ENCODE results near the gene FZD10. TPM values are rescaled to one million over a fixed set of nuclear protein-coding genes. Genes with fewer than 3 reads are reported as not detected.

FZD10 gene
- total and polyA plus RNA-seq, 2 of the 8 experiments (the other 6 are each of a cell fraction or from before 2014, with no cell fraction given) = 0.11 to 0.60 TPM

DNA sequence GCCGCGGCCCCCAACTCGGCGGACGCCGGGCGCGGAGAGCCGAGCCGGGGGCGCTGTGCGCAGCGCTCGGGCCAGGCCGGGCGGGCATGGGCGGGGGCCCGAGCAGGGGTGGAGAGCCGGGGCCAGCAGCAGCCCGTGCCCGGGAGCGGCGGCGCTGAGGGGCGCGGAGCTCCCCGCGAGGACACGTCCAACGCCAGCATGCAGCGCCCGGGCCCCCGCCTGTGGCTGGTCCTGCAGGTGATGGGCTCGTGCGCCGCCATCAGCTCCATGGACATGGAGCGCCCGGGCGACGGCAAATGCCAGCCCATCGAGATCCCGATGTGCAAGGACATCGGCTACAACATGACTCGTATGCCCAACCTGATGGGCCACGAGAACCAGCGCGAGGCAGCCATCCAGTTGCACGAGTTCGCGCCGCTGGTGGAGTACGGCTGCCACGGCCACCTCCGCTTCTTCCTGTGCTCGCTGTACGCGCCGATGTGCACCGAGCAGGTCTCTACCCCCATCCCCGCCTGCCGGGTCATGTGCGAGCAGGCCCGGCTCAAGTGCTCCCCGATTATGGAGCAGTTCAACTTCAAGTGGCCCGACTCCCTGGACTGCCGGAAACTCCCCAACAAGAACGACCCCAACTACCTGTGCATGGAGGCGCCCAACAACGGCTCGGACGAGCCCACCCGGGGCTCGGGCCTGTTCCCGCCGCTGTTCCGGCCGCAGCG is 639 bp downstream of the FZD10 start (continued):
- TF ChIP-seq CHD7 (IDR thresholded peaks at IDR 0.05; ENCODE audit: insufficient replicate concordance, low read length) (no peak), SAP30 (IDR thresholded peaks at IDR 0.05; ENCODE audit: insufficient read depth, insufficient replicate concordance, low read length) (no peak), POLR2A (IDR thresholded peaks at IDR 0.05; ENCODE audit: control extremely low read depth in 1 of 2, low read depth in 2 of 2, low read length in 2 of 2) (no peak)
